Epithelial cell of alveolus of lung (primary cell): Measurements from ENCODE around the gene CDH1. TPM values are rescaled to one million over a fixed set of nuclear protein-coding genes. Genes with fewer than 3 reads are reported as not detected.

Experiments
- total RNA-seq: library from RNA; depleted of rRNA; stranded (reverse); fragments of >200 nt; gene quantifications from 2 replicates; pipeline ENCODE4 v1.2.1, GENCODE V29; 2015

The CDH1 gene
- 1.8 and 16.7 TPM in 2 replicates for total RNA-seq

GRCh38 chr16:68737046-68737729 lies at the start of gene CDH1:
Gene CDH1 (plus strand): TSS chr16:68737292. CDS start chr16:68737416, 124 bp downstream.

GRCh38 chr16:68843482-68844210 lies 106.6 kb downstream of the CDH1 start, which contains the start of gene TANGO6:
Gene TANGO6 (plus strand): TSS chr16:68843531. CDS start chr16:68843618, 87 bp downstream.

Other genes starting within 250 kb of the CDH1 start
- 37.0 and 39.2 TPM in 2 replicates for gene ZFP90, start 198.0 kb upstream of the CDH1 start, total RNA-seq
- gene CDH3, start 92.0 kb upstream of the CDH1 start, total RNA-seq, result 6.2 and 23.1 TPM in 2 replicates
- 9.8 TPM in 2 replicates for gene TANGO6, start 106.2 kb downstream of the CDH1 start, total RNA-seq